NCI-H146 treated with DMSO at 0.1 percent for 48 hours (cell line): ENCODE results near the gene SMAD3.

Experiments
- DNase-seq: peaks from one replicate; lab custom pipeline; 2025; ENCODE audit not compliant: unreplicated experiment; lab: John Stamatoyannopoulos, UW

SMAD3 gene

DNA sequence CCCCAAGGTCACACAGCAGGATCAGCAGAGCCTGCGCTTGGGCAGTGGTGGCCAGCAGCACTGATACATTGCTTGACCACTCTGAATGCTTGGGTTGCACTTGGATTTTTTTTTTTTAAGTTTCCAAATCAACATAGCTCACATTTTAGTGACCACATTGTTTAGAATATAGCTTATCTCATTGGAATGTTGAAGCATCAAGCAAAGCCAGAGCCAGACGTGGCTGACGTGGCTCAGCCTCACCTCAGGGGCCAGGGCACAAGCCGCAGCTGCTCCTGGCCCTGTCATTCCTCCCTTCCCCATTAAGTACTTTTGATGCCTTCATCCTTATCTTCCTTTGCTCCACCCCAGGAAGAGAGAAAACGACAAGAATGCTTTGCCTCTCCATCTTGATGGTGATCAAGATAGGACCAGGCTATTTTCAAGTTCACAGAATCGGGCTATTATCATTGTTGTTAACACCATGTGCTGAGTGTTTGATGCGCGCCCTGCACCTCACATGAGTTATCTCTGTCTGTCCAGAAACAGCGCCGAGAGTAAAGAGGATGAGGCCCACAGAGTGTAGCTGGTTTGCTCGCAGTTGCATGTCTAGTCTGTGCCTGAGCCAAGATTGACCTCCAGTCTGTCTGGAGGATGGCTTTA is 113.3 kb downstream of the SMAD3 start:
- no peak for DNase-seq

DNA sequence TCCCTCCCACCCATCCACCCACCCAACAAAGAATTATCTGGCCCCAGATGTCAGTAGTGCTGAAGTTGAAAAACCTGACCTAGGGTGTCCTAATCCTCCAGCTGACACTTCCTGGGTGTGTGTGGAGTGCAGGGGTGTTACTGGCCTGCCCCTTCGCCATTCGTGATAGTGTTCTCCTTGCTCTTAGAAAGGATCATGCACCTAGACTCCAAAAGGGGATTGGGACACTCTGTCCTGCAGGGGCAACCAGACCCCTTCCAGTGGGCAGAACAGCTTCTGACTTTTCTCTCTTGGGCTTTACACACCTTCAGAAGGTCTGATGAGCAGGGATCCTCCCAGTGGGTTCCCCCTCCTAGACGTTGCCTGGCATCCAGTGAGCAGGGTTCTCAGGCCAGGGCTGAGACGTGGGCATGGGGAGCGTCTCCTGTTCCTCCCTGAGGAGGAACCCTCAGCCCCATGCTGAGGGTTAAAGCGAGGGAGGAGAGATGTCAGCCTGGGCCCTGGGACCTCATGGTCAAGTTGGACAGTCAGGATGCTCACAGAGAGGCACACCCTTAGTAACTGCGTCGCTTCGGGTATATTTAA is 114.1 kb downstream of the SMAD3 start:
- no peak for DNase-seq

DNA sequence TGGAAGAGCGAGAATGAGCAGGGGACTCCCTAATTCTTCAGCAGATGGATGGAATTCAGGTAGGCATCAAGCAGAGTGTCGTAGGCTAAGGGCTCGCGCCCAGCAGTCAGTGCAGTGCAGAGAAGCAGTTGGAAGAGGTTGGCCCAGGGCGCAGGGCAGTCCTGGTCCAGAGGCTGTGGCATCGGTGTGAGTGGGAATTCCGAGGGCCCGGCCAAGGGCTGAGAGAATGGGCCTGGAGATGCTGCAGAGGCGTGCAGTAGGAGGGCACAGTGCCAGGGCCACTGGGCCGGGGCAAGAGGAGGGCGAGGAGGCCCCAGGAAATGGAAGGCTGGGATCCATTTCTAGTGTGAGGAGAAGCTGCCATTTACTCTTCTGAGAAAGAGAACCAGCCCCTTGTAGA is 114.6 kb downstream of the SMAD3 start:
- no peak for DNase-seq

DNA sequence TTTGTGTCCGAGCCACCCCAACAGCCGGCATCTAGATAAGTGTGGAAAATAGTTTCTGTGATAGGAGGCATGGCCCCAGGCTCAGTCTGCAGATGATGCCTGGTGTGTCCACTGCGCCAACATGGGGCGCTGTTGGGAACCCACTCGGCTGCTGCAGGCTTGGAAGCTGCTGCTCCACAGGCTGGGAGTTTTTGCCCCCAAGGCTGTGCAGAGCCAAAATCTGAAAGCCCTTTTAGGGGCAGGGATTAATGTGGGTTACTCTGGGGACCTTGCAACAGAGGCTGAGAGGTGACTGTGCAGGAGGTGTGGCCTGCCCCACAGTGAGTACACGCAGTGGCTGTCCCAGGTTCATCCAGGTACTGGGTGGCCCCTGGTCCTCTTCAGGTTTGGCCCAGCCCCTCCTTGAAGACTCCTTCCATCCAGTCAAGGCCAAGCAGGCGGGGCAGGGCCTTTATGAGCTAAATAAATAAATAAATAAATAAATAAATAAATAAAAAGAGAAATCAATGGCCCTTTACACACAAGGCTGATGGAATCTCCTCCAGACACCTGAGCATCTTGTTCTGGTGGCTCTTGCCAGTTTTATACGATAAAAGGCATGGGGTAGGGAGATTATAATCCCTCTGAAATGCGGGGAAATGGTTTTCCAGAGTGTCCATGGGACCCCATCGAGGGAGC is 115.3 kb downstream of the SMAD3 start:
- no peak for DNase-seq

DNA sequence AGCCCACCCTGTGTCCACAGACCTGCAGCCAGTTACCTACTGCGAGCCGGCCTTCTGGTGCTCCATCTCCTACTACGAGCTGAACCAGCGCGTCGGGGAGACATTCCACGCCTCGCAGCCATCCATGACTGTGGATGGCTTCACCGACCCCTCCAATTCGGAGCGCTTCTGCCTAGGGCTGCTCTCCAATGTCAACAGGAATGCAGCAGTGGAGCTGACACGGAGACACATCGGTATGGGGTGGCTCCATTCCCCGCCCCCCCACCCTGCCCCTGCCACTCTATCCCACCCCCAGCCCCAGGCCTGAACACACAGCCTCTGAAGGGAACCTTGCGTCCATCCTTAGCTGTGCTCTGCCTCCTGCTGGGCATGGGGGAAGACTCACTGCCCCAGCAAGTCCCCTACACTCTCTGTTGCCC is 115.8 kb downstream of the SMAD3 start:
- no peak for DNase-seq

DNA sequence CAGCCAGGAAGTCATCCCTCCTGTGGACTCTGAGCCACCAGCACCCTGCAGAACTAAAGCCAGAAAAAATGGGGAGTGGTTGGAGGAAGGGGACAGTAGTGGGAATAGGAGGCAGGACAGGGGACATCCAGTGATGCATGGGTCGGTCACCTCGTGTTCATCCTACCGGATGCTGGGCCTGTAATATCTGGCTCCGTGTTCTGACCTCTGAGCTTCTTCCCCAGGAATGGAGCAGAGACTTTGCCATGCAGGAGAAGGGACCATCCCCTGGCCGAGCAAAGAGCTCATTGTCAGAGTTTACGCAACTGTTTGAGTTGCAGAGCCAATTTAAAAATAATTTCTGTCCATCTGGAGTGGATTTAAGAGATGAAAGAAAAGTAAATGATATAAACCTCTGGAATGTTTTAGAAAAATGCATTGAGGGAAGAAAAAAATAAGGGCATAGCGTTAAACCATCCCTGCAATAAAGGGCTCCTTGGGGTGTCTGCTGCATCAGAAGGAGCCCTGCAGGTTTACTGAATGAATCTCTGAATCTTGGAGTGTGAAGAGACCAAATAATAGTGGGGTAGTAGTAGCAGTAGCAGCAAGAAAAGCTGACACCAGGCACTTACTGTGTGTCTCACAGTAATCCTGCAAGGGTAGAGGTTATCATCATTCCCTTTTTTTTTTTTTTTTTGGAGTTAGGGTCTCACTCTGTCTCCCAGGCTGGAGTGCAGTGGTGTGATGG is 118.2 kb downstream of the SMAD3 start:
- DNase-seq, result no peak

DNA sequence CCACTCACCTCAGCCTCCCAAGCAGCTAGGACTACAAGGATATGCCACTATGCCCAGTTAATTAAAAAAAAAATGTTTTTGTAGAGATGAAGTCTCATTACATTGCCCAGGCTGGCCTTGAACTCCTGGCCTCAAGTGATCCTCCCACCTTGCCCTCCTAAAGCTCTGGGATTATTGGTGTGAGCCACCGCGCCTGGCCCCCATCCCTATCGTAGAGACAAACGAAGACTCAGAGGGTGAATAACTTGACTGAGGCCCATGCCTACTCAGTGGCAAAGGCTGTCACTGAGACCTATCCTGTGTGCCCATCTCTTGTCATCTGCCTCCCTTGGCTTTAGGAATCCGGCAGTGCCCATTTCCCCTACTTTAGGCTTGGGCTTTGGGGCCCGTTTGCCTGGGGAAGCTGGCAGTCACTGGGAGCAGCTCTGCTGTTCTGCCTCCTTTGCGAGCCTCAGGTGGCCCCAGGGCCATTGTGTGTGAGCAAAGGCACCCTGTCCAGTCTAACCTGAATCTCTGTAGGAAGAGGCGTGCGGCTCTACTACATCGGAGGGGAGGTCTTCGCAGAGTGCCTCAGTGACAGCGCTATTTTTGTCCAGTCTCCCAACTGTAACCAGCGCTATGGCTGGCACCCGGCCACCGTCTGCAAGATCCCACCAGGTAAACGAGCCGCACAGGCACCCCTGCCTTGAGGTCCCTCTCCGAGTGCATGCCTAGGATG is 119.0 kb downstream of the SMAD3 start:
- no peak for DNase-seq

DNA sequence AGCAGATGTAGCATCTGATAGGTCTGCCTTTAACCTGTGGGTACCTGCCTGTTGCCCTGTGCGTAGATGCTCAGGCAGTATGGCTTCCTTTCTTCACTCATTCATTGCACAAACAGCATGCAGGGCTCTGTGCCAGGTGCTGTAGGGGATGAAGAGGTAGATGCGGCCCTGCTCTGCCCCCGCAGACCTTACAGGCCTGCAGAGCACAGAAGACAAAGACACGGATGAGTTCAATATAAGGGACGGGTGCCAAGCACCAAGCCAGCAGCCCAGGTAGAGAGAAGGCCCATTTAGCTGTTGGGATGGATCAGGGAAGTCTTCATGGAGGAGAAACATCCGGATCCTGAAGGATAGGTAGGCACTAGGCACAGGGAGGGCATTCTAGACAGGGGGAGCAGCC is 119.6 kb downstream of the SMAD3 start:
- DNase-seq, result no peak

DNA sequence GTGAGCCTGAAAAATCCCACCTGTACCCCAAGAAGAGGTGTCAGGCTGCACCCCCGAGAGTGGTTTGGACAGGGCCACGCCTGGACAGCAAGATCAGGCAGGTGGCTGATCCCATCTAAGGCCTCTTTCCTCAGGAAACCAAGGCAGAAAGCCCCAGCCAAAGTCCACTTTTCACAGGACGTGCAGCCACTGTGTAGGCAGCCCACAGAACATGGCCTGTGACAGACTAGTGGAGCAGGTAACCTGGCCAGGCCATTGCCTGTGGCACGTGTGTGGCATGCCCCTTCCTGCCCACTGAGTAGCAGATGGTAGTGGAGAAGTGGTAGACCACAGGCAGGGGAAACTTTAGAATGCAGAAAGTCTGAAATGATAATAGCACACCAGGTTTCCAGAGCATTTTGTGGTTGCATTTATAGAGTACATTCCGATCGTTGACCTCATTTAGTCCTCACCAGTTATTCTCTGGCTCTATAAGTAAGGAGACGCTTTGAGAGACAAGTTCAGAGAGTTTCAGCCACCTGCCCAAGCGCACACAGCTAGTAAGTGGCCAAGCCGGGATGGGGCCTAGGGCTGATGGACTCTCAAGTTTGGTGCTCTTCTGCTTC is 120.3 kb downstream of the SMAD3 start:
- DNase-seq, result no peak

DNA sequence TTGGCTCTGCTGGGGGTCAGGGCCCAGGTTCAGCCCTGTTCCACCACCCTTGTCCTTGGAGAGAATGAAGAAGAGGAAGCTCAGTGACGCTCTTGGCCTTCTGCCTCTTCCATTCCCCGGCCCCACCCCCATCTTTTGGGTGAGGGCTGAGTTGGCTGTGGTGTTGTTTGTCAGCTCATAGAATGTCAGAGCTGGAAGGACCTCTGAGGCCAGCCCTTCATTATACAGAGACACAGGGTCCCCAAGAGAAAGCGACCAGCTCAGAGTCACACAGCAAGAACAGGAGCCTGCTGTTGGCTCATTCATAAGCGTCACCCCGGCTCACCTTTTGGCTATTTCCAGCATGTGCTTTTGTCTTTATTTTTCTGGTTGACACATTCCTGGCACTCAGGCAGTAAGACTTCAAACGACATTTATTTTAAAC is 120.8 kb downstream of the SMAD3 start:
- no peak for DNase-seq

DNA sequence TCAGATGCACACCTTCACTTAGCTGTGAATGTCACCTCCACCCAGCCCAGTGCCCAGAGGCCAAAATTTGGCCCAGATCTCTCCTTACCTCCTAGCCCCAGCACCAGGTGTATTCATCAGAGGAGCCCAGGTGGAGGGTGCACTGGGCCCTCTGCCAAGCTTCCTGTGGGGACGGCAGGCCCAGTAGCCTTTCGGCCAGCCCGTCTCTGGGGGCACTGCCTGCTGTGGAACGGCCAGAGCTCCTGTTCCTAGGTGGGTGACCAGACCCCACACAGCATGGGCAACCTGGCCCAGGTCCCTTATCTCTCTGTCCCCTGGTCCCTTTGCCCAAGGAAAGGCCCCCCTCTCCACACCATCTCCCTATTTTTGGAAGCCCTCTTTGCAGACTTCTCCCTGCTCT is 121.3 kb downstream of the SMAD3 start:
- no peak for DNase-seq

DNA sequence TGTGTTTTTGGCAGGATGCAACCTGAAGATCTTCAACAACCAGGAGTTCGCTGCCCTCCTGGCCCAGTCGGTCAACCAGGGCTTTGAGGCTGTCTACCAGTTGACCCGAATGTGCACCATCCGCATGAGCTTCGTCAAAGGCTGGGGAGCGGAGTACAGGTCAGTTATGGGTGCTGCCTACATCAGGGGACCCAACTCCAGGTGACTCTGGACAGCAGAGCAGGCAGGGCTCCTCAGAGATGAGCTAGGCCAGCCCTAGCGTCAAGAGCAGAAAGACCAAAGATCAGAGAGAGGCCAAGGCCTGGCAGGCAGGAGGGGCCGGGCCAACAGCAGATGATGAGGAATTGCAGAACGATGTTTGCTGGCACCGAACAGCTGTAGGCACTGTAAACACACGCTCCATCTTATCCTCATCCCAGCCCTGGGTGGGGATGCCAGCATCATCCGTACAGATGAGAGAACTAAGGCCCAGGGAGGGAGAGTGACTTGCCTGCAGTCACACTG is 122.0 kb downstream of the SMAD3 start:
- no peak for DNase-seq

DNA sequence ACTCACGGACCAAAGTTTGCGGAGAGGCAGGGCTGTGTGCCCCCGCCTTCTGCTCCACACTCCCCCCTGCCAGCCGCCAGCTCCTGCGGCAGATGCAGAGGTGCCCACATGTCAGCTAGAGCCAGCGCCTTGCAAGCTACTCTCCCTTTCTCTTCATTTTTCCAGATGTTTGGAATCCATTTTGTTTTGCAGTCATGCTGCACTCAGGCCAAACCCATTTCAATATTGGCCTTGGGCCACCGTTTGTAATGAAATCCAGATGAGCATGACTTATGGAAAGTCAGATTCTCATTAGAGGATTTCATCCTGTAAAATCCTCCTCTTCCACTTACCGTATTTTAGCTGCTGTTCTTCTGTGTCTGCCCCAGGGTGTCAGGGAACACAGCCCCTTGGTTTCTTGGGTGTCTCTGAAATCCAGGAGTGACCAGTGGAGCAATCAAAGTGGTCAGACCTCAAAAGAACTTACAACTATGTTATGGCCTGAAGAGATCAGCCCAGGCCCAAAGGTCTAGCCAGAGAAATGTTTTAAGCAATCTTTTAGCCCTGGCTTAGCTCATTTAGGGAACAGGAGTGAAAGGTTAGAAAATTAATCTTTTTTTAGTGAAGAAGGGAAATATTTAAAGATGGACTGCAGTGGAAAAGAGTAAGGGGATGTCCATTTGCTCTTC is 123.3 kb downstream of the SMAD3 start:
- DNase-seq, result no peak

DNA sequence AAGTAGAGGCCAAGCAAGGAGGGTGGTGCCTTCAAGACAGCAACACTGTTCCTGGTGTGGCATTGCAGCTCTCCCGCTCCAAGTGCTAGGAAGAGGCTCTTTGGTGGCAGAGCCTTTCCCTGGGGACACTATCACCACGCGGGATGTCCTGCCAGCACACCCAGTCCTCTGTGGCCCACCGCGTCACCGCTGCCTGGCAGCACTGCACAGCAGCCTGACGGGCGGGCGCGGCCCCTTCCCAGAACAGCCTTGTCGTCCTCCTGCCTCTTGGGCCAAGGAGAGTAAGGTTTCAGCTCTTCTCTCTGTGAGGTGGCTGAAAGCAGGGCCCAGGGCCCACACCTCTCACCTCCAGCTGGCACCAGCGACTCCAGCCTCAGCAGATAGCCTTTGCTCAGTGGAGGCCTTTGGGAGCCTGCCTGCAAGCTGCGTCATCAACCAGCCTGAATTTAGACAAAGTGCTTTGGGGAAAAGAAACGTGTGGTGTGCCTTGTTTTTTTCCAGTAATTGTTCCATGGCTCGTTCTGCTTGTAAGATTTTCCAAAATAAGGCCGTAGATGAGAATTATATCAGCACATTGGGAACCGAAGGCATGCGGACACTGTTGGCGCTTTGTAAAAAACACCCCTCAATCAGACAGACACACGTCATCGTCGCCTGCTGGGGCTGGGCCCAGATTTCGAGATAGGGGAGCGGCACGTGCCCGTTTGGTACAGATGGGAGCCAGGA is 124.1 kb downstream of the SMAD3 start:
- no peak for DNase-seq

DNA sequence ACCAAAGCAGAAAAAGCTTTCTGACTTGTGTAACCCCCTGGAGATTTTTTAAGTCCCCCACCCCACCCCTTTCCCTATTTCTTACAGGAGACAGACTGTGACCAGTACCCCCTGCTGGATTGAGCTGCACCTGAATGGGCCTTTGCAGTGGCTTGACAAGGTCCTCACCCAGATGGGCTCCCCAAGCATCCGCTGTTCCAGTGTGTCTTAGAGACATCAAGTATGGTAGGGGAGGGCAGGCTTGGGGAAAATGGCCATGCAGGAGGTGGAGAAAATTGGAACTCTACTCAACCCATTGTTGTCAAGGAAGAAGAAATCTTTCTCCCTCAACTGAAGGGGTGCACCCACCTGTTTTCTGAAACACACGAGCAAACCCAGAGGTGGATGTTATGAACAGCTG is 124.9 kb downstream of the SMAD3 start:
- no peak for DNase-seq

DNA sequence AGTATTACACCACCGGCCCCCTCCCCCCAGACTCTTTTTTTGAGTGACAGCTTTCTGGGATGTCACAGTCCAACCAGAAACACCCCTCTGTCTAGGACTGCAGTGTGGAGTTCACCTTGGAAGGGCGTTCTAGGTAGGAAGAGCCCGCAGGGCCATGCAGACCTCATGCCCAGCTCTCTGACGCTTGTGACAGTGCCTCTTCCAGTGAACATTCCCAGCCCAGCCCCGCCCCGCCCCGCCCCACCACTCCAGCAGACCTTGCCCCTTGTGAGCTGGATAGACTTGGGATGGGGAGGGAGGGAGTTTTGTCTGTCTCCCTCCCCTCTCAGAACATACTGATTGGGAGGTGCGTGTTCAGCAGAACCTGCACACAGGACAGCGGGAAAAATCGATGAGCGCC is 125.4 kb downstream of the SMAD3 start:
- DNase-seq, result no peak

DNA sequence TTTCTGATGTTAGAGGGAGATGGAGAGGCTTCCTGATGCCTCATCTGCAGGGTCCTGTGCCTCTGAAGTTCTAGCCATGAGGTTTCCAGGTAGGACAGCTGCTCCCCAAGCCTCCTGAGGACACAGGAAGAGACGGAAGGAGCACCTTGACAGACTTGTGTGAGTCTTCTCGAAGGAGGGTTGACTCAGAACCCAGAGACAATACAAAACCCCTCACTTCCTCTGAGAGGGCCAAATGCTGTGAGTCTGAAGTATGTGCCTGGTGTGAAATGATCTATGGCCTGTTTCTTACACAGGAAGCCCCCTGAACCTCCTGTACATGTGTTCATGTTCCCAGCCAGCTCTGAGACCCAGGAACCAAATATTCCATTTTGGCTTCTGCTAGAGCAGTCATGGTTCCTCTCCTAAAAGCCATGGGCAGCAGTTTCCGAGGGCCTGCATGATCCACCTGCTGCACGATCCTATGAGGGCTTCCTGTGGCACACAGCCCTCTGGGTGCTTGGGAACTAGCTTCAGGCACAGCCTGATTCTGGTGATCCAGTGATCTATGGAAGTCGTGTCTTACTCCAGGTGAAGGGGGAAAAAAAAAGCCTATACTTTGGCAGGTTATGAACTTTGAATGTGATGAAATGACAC is 126.9 kb downstream of the SMAD3 start:
- DNase-seq, result no peak

DNA sequence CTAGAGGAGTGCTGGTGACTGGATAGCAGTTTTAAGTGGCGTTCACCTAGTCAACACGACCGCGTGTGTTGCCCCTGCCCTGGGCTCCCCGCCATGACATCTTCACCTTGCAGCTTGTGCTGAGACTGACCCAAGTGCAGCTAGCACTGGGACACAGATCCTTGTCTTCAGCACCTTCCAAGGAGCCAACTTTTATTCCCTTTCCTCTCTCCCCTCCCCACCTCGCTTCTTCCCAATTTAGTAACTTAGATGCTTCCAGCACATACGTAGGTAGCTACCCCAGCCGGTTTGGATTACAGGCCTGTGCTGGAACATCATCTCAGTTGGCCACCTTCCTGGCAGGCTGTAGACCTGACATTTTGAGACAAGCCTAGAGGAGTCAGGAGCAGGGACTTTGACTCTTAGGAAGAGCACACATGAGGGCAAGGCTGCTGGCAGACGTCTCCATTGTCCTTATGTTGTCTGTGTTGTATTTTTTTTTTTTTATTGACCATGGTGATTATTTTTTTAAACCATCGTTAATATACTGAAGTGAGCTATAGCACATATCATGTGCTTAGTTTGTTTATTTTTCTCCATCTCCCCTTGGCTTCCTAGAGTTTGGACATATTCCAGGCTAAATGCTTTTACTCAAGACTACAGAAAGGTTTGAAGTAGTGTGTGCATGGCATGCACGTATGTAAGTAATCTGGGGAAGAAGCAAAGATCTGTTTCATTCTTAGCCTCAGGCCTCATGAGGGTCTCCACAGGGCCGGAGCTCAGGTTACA is 128.0 kb downstream of the SMAD3 start:
- no peak for DNase-seq
